WTC11 (cell line): Measurements from ENCODE around the gene FAM193A. TPM values are rescaled to one million over a fixed set of nuclear protein-coding genes. Genes with fewer than 3 reads are reported as not detected.

Source experiments
- ATAC-seq: fragments of 200-7000 bp; cut with Tn5 transposase; 2 replicates; pipeline ENCODE4 v1.10.0; 2021; ENCODE audit warnings: mild to moderate bottlenecking, moderate library complexity
- CTCF ChIA-PET: fragments of 300-600 bp; sonication (Branson Sonifier 250); formaldehyde crosslinking; loops from one replicate; lab custom pipeline; 2021; ENCODE audit warnings: antibody characterized with exemption; lab: Charles Lee
- POLR2A ChIA-PET: fragments of 350-600 bp; sonication (Branson Sonifier 250); formaldehyde crosslinking; loops from one replicate; lab custom pipeline; 2021; ENCODE audit warnings: antibody characterized with exemption; lab: Charles Lee
- DNase-seq: peaks from one replicate; pipeline ENCODE4 v3.0.0; 2021; ENCODE audit warnings: low spot score
- H3K27ac Mint-ChIP-seq: 2 replicates; pipeline ENCODE4 v1.8.0; 2021; ENCODE audit warnings: mixed read lengths
- H3K27me3 Mint-ChIP-seq: 2 replicates; pipeline ENCODE4 v1.8.0; 2021; ENCODE audit warnings: low read depth, mild to moderate bottlenecking, moderate library complexity, mixed read lengths
- H3K36me3 Mint-ChIP-seq: 2 replicates; pipeline ENCODE4 v1.8.0; 2021; ENCODE audit warnings: mixed read lengths
- H3K4me1 Mint-ChIP-seq: 2 replicates; pipeline ENCODE4 v1.8.0; 2022; ENCODE audit warnings: mixed read lengths
- H3K4me3 Mint-ChIP-seq: 2 replicates; pipeline ENCODE4 v1.8.0; 2021; ENCODE audit warnings: mild to moderate bottlenecking, moderate library complexity, mixed read lengths
- H3K9me3 Mint-ChIP-seq: 2 replicates; pipeline ENCODE4 v1.8.0; 2021; ENCODE audit warnings: mixed read lengths
- EMX1 ChIP-seq: fragments of 250-450 bp; sonication (Bioruptor Pico); IDR thresholded peaks from 2 replicates; pipeline ENCODE4 v1.8.0; 2021; ENCODE audit warnings: mild to moderate bottlenecking
- GRHL2 ChIP-seq: fragments of 250-450 bp; sonication (Bioruptor Pico); IDR thresholded peaks from 2 replicates; pipeline ENCODE4 v1.8.0; 2022; ENCODE audit warnings: mild to moderate bottlenecking, moderate library complexity; ENCODE audit not compliant: insufficient replicate concordance, severe bottlenecking
- KAT7 ChIP-seq: sonication (generic); formaldehyde crosslinking; IDR thresholded peaks from 2 replicates; pipeline ENCODE4 v1.8.1; 2023; ENCODE audit warnings: missing genetic modification reagents, mild to moderate bottlenecking, borderline replicate concordance
- PRRX2 ChIP-seq: fragments of 250-450 bp; sonication (Bioruptor Pico); IDR thresholded peaks from 2 replicates; pipeline ENCODE4 v1.8.0; 2021; ENCODE audit warnings: mild to moderate bottlenecking
- RELA ChIP-seq: sonication (generic); formaldehyde crosslinking; IDR thresholded peaks from 2 replicates; pipeline ENCODE4 v1.8.1; 2022; ENCODE audit warnings: missing genetic modification reagents, mild to moderate bottlenecking, borderline replicate concordance
- SMAD3 ChIP-seq: sonication (generic); formaldehyde crosslinking; IDR thresholded peaks from 2 replicates; pipeline ENCODE4 v1.8.0; 2022; ENCODE audit warnings: missing genetic modification reagents, mild to moderate bottlenecking, borderline replicate concordance
- TEAD4 ChIP-seq: sonication (generic); formaldehyde crosslinking; IDR thresholded peaks from 2 replicates; pipeline ENCODE4 v1.8.0; 2022; ENCODE audit warnings: mild to moderate bottlenecking, missing genetic modification reagents
- TP53 ChIP-seq: sonication (generic); formaldehyde crosslinking; IDR thresholded peaks from 2 replicates; pipeline ENCODE4 v1.8.1; 2023; ENCODE audit warnings: mild to moderate bottlenecking, missing genetic modification reagents
- ZNF138 ChIP-seq: sonication (generic); formaldehyde crosslinking; conservative IDR thresholded peaks from 2 replicates; pipeline ENCODE4 v1.8.1; 2022; ENCODE audit warnings: mild to moderate bottlenecking, moderate library complexity, missing genetic modification reagents
- total RNA-seq: library from RNA; stranded (reverse); gene quantifications from 3 replicates; pipeline ENCODE4 v1.2.3, GENCODE V29; 2021
- TF ChIP-seq, protein P1 (sequence below): fragments of 250-450 bp; sonication (Bioruptor Pico); IDR thresholded peaks from 2 replicates; pipeline ENCODE4 v1.9.0; 2021; ENCODE audit warnings: mild to moderate bottlenecking
- TF ChIP-seq, protein P2 (sequence below): sonication (generic); formaldehyde crosslinking; IDR thresholded peaks from 2 replicates; pipeline ENCODE4 v1.8.1; 2023; ENCODE audit warnings: mild to moderate bottlenecking, missing genetic modification reagents, moderate library complexity
- TF ChIP-seq, protein P3 (sequence below): sonication (generic); formaldehyde crosslinking; IDR thresholded peaks from 2 replicates; pipeline ENCODE4 v1.8.1; 2023; ENCODE audit warnings: mild to moderate bottlenecking, missing genetic modification reagents
- TF ChIP-seq, protein P4 (sequence below): sonication (generic); formaldehyde crosslinking; IDR thresholded peaks from 2 replicates; pipeline ENCODE4 v1.8.0; 2023; ENCODE audit warnings: missing genetic modification reagents
- TF ChIP-seq, protein P5 (sequence below): sonication (generic); formaldehyde crosslinking; IDR thresholded peaks from 2 replicates; pipeline ENCODE4 v1.8.0; 2022; ENCODE audit warnings: mild to moderate bottlenecking, missing genetic modification reagents
- TF ChIP-seq, protein P6 (sequence below): sonication (generic); formaldehyde crosslinking; IDR thresholded peaks from 2 replicates; pipeline ENCODE4 v1.8.1; 2023; ENCODE audit warnings: mild to moderate bottlenecking, moderate library complexity, missing genetic modification reagents
- TF ChIP-seq, protein P7 (sequence below): sonication (generic); formaldehyde crosslinking; IDR thresholded peaks from 2 replicates; pipeline ENCODE4 v1.8.0; 2022; ENCODE audit warnings: mild to moderate bottlenecking, missing genetic modification reagents
- TF ChIP-seq, protein P8 (sequence below): fragments of 250-450 bp; sonication (Bioruptor Pico); IDR thresholded peaks from 2 replicates; pipeline ENCODE4 v1.9.0; 2021; ENCODE audit warnings: mild to moderate bottlenecking

Gene FAM193A
- total RNA-seq, 1 experiment from 2014 or later, result 28.1 TPM

DNA sequence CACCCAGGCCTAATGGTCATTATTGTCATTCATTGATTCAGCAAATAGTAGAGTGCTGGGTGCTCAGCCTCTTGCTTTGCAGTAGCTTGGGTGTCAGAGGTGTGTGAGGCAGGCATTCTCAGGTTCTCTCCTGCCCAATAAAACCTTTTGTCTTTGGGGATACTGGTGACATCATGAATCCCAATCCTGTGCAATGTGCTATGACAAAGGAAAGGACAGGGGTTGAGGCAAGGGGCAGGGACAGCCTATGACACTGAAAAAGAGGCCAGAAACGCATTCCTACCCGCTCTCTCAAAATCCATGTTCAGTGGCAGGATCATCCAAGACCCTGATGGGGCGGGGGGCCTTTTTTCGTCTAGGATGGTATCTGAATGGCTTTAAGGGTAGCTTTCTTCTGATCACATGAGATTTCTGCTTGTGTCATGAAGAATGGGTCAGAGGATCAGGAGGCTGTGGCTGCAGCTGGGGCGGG lies 1.5 kb upstream of the FAM193A start:
- H3K9me3 Mint-ChIP-seq, result no peaks in the 10 kb centered on the region
- H3K36me3 Mint-ChIP-seq, result no peaks in the 10 kb centered on the region
- ChIA-PET CTCF (interaction anchor here (0.8 to 1.7 kb wide), 7 partner anchors 8 to 138 kb away, joined by 3 to 6 read pairs (median 3); partner anchors contain the start of gene CFAP99), POLR2A (interaction anchor here (0.5 to 1.5 kb wide), 3 partner anchors 9 to 667 kb away, joined by 3 to 9 read pairs (median 9); no protein-coding TSS in a partner anchor)
- no peak for DNase-seq
- TF ChIP-seq, protein P1, sequence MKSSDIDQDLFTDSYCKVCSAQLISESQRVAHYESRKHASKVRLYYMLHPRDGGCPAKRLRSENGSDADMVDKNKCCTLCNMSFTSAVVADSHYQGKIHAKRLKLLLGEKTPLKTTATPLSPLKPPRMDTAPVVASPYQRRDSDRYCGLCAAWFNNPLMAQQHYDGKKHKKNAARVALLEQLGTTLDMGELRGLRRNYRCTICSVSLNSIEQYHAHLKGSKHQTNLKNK (CRISPR knock-in tag), result no peak
- TF ChIP-seq GRHL2, result no peak
- TF ChIP-seq, protein P2, sequence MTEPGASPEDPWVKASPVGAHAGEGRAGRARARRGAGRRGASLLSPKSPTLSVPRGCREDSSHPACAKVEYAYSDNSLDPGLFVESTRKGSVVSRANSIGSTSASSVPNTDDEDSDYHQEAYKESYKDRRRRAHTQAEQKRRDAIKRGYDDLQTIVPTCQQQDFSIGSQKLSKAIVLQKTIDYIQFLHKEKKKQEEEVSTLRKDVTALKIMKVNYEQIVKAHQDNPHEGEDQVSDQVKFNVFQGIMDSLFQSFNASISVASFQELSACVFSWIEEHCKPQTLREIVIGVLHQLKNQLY (CRISPR knock-in tag), result no peak
- TF ChIP-seq, protein P3, sequence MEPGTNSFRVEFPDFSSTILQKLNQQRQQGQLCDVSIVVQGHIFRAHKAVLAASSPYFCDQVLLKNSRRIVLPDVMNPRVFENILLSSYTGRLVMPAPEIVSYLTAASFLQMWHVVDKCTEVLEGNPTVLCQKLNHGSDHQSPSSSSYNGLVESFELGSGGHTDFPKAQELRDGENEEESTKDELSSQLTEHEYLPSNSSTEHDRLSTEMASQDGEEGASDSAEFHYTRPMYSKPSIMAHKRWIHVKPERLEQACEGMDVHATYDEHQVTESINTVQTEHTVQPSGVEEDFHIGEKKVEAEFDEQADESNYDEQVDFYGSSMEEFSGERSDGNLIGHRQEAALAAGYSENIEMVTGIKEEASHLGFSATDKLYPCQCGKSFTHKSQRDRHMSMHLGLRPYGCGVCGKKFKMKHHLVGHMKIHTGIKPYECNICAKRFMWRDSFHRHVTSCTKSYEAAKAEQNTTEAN (CRISPR knock-in tag), result no peak
- TF ChIP-seq, protein P4, sequence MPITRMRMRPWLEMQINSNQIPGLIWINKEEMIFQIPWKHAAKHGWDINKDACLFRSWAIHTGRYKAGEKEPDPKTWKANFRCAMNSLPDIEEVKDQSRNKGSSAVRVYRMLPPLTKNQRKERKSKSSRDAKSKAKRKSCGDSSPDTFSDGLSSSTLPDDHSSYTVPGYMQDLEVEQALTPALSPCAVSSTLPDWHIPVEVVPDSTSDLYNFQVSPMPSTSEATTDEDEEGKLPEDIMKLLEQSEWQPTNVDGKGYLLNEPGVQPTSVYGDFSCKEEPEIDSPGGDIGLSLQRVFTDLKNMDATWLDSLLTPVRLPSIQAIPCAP (CRISPR knock-in tag), result no peak
- ATAC-seq, result no peak
- peak overlapping the region; percentile 77 for H3K27ac Mint-ChIP-seq
- H3K4me1 Mint-ChIP-seq, result peaks cover 11% of the 10 kb centered on the region
- no peaks in the 10 kb centered on the region for H3K27me3 Mint-ChIP-seq
- H3K4me3 Mint-ChIP-seq, result peak overlapping the region; percentile 97

DNA sequence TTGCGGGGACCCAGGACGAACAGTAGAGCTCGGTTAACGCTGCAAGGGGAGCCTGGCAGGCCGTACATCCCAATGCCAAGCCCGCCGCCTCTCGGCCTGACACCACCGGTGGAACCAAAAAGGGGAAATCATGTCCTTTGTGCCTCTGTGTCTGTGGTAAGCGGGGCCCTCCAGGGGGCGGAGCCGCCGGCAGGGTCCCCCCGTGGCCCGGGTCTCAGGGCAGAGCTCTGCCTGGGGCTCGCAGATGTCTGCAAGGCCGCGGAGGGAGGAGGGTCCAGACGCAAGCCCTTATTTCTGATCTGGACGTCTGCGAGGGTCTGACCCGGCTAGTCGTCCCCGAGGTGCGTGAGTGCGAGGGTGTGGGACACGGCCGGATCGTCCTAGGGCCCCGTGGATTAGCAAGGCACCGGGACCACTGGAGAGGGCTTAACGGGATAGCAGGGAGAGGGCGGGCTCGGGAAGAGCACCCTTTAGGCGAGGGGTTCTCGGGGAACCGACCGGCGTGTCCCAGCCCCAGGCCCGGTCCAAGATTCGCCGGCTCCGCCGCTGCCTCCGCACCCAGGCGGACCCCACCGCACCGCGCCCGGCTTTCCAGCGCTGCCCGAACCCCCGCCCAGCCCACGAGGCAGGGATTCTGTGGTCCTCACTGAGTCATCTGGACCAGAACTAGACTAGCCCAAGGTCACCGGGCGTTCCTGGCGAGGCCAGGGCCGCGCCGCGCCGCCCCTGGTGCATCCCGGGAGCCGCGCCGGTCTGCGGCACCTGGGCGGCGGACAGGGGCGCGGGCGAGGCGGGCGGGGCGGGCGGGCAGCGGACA lies 863 bp upstream of the FAM193A start:
- TF ChIP-seq, protein P5, sequence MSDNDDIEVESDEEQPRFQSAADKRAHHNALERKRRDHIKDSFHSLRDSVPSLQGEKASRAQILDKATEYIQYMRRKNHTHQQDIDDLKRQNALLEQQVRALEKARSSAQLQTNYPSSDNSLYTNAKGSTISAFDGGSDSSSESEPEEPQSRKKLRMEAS (CRISPR knock-in tag), result peak; percentile 33; the same call in 1 of the 2 replicates
- TF ChIP-seq PRRX2 (CRISPR knock-in tag), result no peak
- TF ChIP-seq, protein P3 (CRISPR knock-in tag), result no peak
- TF ChIP-seq, protein P6, sequence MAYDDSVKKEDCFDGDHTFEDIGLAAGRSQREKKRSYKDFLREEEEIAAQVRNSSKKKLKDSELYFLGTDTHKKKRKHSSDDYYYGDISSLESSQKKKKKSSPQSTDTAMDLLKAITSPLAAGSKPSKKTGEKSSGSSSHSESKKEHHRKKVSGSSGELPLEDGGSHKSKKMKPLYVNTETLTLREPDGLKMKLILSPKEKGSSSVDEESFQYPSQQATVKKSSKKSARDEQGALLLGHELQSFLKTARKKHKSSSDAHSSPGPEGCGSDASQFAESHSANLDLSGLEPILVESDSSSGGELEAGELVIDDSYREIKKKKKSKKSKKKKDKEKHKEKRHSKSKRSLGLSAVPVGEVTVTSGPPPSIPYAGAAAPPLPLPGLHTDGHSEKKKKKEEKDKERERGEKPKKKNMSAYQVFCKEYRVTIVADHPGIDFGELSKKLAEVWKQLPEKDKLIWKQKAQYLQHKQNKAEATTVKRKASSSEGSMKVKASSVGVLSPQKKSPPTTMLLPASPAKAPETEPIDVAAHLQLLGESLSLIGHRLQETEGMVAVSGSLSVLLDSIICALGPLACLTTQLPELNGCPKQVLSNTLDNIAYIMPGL (CRISPR knock-in tag), result peak; percentile 82
- TF ChIP-seq RELA (CRISPR knock-in tag), result 0 out of 2 replicates have a peak, but pooled peaks have one; percentile 50
- TF ChIP-seq SMAD3 (CRISPR knock-in tag), result 0 out of 2 replicates have a peak, but pooled peaks have one; percentile 17
- TF ChIP-seq ZNF138 (CRISPR knock-in tag), result no peak
- TF ChIP-seq TP53 (CRISPR knock-in tag), result 0 out of 2 replicates have a peak, but pooled peaks have one; percentile 64
- TF ChIP-seq, protein P7, sequence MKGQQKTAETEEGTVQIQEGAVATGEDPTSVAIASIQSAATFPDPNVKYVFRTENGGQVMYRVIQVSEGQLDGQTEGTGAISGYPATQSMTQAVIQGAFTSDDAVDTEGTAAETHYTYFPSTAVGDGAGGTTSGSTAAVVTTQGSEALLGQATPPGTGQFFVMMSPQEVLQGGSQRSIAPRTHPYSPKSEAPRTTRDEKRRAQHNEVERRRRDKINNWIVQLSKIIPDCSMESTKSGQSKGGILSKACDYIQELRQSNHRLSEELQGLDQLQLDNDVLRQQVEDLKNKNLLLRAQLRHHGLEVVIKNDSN, result no peak; the same call in 1 of the 2 replicates
- 0 out of 2 replicates have a peak, but pooled peaks have one; percentile 33 for TF ChIP-seq EMX1 (CRISPR knock-in tag)
- TF ChIP-seq, protein P8, sequence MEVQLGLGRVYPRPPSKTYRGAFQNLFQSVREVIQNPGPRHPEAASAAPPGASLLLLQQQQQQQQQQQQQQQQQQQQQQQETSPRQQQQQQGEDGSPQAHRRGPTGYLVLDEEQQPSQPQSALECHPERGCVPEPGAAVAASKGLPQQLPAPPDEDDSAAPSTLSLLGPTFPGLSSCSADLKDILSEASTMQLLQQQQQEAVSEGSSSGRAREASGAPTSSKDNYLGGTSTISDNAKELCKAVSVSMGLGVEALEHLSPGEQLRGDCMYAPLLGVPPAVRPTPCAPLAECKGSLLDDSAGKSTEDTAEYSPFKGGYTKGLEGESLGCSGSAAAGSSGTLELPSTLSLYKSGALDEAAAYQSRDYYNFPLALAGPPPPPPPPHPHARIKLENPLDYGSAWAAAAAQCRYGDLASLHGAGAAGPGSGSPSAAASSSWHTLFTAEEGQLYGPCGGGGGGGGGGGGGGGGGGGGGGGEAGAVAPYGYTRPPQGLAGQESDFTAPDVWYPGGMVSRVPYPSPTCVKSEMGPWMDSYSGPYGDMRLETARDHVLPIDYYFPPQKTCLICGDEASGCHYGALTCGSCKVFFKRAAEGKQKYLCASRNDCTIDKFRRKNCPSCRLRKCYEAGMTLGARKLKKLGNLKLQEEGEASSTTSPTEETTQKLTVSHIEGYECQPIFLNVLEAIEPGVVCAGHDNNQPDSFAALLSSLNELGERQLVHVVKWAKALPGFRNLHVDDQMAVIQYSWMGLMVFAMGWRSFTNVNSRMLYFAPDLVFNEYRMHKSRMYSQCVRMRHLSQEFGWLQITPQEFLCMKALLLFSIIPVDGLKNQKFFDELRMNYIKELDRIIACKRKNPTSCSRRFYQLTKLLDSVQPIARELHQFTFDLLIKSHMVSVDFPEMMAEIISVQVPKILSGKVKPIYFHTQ (CRISPR knock-in tag), result no peak
- TF ChIP-seq TEAD4, result 0 out of 2 replicates have a peak, but pooled peaks have one; percentile 30
- 0 out of 2 replicates have a peak, but pooled peaks have one; percentile 25 for TF ChIP-seq KAT7
- TF ChIP-seq, all 79 proteins: peak for 8
- peaks cover 11% of the 10 kb centered on the region for H3K4me1 Mint-ChIP-seq
- H3K4me3 Mint-ChIP-seq, result peak overlapping the region; percentile 97
- H3K36me3 Mint-ChIP-seq, result no peaks in the 10 kb centered on the region
- peak overlapping the region; percentile 98 for H3K27ac Mint-ChIP-seq
- ATAC-seq (peak; percentile 9), DNase-seq (peak; percentile 62)
- CTCF ChIA-PET, result interaction anchor here (0.6 to 1.7 kb wide), 15 partner anchors 9 to 428 kb away, joined by 3 to 6 read pairs (median 3); partner anchors contain the start of genes CFAP99, GRK4 and NOP14
- H3K27me3 Mint-ChIP-seq, result no peaks in the 10 kb centered on the region
- no peaks in the 10 kb centered on the region for H3K9me3 Mint-ChIP-seq
- POLR2A ChIA-PET, result interaction anchor here (0.5 to 1.6 kb wide), 8 partner anchors 10 to 668 kb away, joined by 3 to 9 read pairs (median 6); partner anchors contain the start of gene RNF4
